Measurements from ENCODE around the gene HDX.

- no peak for TF ChIP-seq CTCF (IDR thresholded peaks at IDR 0.05)
- TF ChIP-seq POLR2A (IDR thresholded peaks at IDR 0.05) = no peak
Observed at GRCh38 chrX:84487365-84488353, 14.6 kb downstream of the HDX start.

Measured in thyroid gland (tissue), 4 donors.